Hepatic stellate cell (primary cell): Measurements from ENCODE around the gene SLC12A8.

ENCODE experiments used
- DNase-seq: peaks from one replicate; pipeline ENCODE4 v3.0.0; 2011; ENCODE audit warnings: low spot score

The SLC12A8 gene

DNA sequence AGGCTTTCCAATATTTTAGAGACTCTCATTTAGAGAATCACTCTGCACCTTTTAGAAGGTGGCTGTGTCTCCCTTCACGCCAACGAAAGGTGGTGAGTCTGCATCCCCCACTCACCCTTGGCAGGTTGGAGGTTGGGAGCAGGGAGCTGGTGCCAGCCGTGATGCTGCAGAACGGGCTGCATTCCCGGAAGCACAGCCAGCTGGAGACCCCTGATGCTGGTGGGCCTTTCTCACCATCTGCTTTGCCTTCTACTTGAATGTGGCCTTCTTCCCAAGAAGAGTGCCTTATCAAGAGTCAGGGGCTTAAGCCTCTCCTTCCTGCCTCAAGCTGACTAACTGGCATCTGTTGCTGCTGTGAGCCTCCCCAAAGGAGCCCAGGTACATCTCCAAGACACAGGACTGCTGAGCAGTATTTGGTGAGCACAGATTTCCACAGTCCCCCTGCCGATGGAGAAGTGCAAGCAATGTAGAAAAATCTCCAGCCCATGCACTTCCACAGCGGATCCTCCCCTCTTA lies 139.1 kb downstream of the SLC12A8 start:
- no peak for DNase-seq

DNA sequence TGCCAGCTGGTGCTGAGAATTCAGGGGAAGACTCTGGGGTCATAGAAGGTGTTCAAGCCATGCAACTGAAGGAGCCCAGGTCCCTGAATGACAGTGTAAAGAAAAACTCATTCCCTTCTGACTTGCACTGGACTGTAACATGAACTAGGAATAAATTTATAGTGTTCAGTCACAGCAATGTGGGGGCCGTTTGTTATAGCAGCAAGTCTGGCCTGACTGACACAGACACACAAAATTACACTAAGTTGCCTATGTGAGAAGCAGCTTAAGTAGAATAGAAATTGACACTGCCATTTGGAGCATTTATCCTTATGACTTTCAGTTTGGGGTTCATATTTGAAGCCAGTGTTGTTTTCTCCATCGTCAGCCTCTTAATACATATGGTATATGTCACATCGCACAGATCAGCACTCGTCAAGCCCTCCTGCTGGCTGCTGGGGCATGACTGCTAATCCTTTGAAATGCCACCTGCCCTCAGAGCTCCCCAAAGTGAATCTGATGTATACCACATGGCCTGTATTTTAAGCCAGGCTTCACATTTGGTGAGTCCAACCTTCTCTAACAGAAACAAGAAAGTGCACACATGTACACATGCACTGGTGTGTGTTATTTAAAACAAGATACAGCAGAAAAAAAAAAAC lies 139.7 kb downstream of the SLC12A8 start:
- DNase-seq: no peak

DNA sequence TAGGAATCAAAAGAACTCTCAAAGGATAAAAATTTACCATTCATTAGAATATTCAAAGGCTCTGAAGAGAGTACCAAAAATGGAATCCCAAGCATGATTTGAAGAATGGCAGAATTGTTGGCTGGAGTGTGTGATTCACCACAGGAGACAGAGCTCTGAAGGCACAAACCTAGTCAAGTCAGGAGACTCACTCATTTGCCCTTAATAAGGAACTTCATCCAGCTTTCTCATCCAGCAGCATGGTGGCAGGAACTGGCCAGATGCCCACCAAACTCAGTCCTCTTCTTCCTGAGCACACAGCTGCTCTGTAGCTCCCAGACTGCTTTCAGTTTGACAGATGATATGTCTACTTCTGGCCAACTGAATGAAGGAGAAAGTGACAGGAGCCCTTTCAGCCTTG lies 140.2 kb downstream of the SLC12A8 start:
- DNase-seq: no peak

DNA sequence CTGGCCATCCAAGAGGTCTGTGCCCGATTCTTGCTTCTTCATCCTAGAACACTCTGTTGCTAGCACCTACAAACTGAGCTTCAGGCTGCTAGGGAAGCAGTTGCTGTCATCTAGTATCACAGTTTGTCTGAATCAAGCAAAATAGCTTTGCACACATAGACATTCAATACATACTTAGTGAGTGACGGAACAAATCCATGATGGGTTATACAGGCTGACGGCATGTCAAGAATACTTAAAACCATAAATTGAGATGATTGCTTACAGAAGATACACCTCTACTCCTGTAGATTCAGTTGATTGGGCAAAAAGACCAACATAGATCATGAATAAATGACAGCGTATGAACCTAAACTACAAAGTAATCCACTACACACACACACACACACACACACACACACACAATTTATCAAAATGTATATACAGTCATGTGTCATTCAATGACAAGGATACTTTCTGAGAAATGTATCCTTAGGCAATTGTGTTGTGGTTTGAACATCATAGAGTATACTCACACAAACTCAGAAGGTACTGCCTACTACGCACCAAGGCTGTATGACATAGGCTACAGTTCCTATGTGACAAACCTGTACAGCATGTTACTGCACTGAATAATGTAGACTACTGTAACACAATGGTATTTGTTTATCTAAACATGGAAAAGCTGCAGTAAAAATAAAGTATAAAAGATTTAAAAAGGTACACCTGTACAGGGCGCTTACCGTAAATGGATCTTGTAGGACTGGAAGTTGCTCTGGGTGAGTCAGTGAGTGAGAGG lies 142.4 kb downstream of the SLC12A8 start:
- no peak for DNase-seq

DNA sequence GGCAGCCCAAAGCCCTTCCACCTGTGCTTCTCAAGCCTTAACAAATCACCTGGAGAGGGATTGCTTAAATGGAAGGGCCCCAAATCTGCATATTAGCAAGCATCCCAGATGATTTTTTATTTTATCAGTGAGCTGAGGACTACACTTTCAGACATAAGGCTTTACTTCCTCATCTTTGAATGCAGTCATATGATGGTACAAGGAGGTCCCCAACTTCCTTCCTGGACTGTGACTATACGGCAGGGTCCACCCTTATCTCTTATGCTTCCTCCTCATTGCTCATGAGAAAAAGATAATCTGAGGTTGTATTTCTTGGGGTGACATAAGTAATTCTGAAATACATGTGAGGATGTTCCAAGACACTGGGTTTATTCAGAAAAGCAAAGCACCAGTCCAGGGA lies 143.1 kb downstream of the SLC12A8 start:
- DNase-seq: no peak

DNA sequence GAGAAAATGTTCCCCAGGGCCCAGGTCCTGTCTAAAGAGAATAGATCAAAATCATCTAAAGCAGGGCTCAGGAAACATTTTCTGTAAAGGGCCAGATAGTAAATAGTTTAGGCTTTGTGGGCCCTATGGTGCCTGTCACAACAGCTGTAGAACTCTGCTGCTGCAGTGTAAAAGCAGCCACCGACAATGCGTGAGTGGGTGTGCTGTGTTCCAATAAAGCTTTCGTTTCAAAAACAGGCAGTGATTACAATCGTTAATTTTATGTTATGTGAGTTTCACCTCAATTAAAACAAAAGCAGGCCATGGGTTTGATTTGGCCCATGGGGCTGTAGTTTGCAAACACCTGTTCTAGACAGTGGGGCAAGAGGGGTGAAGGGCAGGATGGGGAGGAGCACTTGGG lies 144.3 kb downstream of the SLC12A8 start:
- DNase-seq: no peak

DNA sequence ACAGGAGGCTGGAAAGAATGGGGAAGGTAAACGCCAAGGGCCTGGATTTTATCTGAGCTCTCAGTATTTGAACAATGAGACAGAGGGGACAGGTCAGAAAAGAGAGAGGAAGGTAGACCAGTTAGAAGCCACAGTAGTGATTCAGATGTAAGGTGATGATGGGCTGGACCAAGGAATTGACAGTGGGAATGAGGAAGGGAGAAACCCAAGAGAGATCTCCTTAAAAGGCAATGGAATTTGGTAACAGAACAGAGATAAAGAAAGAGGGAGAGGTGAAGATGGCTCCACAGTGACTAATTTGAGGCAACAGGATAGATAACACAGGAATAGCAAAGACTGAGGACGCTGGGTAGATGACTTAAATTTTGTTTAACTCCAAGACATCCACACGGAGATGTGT lies 145.3 kb downstream of the SLC12A8 start:
- DNase-seq: no peak

DNA sequence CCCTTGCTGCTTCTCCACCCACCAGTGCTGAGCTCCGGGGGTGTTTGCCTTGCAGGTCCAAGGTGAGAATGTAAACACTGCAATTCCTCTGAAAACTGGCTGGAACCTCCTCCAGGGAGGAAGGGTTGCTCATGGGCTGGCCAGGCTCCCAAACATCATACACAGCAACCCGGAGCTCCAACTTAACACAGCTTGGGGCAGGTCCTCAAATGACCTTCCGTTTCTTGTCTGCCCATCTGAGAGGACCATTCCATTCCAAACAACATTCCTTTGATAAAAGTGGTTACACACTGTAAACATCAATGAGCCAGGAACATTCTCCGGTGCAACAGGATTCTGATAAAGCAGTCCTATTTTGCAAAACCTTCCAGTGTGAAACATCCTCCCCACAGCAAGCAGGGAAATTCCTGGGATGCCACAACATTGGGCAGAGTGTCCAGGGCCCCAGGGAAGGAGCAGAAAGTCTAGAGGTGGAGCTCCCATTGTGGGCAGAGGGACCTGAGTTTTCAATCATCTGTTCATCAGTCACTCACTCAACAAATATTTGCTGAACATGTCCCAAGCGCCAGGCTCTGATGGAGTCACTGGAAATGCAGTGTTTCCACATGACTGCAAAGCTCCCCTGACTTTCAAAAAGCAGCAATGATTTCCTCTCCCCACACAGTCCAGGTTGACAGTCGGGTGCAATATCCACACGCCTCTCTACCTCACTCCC lies 149.5 kb downstream of the SLC12A8 start:
- DNase-seq: peak; percentile 69

DNA sequence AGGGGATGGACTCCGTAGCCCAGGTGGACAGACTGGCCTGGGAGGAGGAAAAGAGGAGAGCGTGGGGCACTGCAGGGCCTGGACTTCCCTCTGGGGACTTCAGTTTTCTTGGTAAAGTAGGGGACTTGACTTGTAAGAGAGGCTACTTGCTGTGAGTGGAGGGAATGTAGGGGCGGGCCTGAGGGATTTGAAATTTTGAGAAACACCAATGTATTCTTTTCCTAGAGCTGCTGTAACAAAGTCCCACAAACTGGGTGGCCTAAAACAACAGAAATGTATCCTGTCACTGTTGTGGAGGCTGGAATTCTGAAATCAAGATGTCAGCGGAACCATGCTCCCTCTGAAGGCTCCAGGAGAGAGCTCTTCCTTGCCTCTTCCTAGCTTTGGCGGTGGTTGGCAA lies 150.9 kb downstream of the SLC12A8 start:
- DNase-seq: no peak

DNA sequence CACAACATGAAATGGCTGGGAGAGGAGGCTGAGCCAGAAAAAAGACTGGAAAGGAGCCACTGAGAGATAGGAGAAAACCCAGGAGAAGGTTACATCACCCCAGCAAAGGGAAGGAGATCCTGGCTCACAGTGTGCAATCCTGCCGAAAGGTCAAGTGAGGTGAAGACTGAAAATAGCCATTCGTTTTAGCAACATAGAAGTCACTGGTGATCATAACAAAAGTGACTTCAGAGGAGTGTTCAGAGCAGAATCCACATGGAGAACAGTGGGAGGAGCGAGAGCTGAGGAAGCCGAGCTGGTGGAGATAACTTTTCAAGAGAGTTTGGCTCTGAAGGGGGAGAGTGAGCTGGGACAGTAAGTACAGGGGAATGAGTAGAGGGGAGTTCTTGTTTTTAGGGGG lies 151.4 kb downstream of the SLC12A8 start:
- peak; percentile 76 for DNase-seq

DNA sequence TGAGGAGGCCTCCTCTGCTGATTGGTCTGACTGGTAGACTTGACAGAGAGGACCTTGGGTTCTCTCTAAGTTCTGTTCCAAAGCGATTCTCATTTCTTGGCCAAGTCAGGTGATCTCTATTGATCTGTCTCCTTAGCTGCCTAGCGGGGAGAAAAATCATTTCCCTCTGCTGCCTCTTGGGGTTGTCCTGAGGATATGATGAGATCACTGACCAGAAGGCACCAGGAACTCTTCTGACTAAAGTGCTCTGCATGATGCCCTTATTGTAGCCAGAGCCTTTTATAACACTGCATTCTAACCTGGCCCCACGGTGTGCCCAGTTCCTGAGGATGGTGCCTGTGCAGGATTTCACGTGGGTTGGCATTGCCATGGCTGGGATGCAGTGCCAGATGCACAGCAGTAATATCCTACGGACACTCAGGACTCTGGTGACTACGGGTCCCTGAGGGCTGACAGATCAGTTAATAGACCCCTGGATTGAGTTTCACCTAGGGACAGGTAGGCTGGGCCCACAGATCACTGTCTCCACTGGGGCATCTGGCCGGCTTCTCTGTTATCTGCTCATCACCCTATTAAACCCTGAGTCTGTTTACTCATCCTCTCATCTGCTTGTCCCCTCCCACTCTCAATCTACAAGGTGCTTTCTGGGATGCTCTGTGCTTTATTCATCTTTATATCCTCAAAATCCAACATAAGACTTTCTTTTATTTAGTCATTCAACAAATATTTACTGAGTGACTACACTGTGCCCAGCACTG lies 152.9 kb downstream of the SLC12A8 start:
- DNase-seq: no peak

DNA sequence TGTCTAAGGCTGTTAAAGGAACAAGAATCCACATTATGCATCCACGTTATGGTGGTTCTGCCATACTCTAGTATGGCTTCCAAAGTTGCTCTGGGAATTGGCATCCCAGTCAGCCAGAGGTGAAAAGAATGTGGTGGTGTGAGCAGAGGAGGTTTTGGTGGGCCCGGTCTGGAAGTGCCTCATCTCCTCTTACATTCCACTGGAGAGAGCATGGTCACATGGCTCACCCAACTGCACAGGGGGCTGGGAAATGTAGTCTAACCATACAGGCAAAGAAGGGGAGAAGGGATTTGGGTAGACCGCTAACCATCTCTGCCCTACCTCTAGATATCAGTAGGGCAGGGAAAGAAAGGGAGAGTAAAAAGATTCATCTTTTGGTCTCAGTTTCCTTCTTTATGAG lies 153.6 kb downstream of the SLC12A8 start:
- no peak for DNase-seq

DNA sequence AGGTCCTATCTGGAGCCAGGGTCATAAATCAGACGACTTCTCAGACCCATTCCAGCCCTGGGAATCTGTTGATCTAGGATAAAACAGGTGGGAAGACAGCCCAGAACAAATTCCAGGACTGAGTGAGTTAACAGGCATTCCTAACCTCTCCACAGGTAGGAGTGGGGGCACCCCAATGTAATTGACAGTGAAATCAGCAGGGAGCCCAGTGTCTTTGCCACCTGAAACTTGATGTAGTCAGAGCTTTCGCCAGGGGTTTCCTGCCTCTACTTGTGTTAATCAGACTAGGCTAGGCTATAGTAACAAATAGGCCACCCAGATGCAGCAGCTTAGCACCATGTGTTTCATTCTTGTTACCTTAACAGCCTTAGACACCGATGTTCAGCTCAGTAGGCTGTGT lies 154.0 kb downstream of the SLC12A8 start:
- DNase-seq: no peak

DNA sequence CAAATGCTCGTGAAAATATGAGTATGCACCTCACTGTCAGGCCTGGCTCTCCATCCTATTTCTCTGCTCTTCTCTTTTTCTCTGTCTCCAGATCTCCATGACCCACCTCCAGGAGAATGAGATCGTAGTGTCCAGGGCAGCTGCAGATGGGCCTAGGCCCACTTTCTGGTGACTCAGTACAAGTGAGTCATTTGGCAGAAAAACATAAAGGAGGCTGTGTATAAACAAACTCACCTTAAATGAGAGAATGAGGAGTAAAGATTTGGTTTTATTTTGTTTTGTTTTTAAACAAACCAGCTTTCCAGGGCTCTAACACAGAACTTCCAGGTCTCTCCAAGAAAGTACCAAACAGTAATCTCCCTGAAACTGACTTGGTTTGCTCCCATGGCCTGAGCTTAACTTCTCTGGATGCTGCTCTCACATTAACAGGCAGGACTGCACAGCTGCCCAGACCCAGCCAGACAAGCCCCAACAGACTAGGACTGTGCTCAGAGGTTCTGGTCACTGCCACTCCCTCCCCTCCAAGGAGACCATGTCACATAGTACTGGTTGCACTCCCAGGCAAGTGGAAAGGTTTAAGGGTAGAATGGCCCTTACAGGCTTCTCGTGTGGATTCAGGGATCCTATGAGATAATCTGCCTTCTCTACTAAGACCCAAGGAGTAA lies 155.2 kb downstream of the SLC12A8 start:
- peak; percentile 65 for DNase-seq

DNA sequence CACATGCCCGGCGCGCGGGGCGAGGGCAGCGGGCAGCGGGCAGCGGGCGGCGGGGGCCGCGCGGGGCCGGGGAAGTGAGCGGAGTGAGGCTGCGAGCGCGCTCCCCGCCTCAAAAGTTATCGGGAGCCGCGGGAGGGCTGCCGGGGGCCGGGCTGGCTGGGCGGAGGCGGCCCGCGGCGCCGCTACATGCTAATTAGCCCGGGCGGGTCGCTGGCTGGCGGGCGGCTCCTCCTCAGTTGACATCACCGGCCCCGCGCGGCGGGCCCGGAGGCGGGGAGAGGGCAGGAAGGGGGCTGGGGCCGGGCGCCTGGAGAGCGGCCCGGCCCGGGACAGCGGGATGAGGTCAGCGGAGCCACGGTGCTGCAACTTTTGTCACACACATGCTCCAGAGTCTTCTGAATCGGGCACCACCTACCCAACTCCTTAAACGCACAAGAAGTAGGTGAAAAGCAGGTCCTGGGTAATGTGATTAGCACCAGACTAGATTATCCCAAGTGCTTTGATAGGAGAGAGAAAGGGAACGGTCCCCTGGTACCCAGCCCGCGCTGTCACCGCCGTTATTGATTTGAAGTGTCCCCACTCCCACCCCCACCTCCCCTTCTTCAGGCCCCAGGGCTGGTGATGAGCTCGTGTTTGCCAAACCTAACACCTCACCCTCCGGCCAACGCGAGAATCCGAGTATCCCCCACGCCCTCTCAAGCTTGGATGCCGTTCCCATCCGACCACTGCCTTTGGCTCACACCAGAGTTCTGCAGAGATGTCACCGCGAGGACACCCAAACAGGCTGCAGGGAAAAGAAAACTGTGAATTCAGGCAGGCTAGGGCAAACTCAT lies 156.4 kb downstream of the SLC12A8 start, which contains the start of gene HEG1:
Gene HEG1, minus strand, starts transcription at position 85 of the 833 bp plus-strand sequence. CDS start 107 bp downstream, outside the sequence.
- DNase-seq: peak; percentile 89

DNA sequence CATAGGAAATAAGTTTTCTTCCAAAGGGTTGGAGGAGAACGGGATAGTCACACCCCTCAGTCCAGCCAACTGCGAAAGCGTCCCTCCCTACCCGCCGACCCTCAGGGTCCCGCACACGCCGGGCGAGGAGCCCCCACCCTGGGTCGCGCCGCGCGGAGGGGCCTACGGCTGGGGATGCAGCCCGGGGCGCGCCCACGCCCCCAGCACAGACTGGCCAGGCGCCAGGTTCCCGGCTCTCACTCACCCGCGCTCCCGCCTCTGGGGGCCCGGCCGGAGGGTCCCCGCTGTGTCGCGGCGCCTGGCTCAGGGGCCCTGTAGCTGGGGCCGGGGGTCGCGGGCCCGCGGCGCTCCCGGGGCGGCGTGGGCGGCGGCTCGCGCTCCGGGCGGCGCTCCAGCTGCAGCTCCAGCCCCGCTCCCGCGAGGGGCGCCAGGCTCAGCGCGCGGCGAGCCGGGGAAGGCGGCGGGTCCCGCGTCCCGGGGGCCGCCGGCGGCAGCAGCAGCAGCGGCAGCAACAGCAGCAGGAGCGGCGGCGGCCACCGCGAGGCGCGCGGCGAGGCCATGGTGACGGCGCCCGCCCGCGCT lies 157.1 kb downstream of the SLC12A8 start:
- peak; percentile 51 for DNase-seq

DNA sequence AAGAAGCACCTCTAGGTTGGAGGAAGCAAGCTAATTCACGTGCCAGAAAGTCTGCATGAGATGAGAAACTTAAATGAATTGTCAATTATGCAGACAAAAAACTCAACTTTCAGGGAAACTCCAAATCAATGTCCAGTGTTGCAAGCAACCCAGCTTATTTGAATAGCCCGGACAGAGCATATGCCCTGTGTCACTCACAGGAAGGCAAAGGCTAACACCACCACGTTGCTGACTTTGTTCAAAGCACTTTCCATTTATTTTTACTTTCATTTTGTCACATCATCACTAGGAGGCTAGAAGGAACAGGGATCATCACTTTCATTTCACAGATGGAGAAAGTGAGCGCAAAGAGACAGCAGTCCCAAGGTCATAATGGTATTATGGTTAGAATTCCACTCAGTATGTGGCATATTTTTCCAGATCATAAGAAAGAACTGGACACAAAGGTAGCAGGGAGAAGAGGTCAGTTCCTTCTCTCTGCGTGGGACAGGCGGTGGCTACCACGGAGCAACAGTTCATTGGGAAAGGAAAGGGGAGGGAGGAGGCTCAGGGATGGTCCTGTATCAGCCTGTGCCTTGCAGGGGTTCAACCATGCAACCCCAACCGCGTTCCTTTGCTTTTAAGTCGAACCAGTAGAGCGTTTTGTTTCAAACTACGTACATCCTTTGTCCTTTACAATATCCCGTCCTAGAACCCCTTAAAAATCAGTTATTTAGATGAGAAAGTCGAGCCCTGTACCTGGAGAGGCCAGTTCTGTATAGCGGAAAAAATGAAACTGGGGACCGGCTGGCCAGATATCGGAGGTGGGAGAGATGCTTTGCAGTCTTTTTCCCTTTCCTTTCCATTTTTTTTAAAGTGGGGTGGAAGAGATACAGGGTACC lies 157.9 kb downstream of the SLC12A8 start:
- DNase-seq: peak; percentile 70

DNA sequence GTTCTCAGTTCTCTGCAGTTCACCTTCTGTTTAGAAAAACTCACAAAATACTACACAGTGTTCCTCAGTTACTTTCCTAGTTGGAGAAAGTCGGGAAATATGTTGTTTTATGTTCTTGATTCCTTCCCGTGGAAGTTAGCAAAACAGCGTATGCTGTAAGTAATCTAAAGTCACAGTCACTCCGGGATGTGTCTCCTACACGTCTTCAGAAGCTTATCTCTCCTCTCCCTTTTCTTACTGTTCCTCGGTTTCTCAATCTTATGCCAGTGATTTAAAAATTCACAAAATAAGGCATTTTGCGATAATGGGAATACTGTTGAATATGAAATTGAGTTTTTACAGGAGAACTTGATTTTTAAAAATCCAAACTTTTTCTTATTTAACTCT lies 158.5 kb downstream of the SLC12A8 start:
- DNase-seq: no peak

DNA sequence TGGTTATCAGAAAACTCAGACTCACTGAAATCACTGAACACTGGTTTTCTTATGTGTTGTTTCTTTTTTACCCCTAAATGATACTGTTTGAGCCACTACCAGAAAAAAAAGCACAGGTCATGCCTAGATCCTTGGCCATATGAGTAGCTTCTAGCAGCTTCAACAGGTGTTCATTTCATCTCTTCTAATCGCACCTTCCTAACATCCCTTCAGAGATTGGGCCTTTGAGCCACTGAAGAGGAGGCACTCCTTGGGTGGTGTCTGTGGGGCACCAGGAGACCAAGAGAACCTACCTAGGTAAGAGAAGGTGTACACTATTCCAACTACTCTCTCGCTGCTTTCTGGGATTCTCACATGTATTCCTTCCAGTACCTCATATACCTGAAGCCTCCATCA lies 159.2 kb downstream of the SLC12A8 start:
- DNase-seq: no peak
